Neutrophil (primary cell): ENCODE data around the gene CSN1S1.

ENCODE experiments used
- H3K27ac ChIP-seq: fragments of 200-600 bp; sonication (generic); 2 replicates; pipeline ENCODE4 v1.5.1; 2016; ENCODE audit warnings: mild to moderate bottlenecking, moderate library complexity
- H3K27me3 ChIP-seq: fragments of 200-600 bp; sonication (generic); 2 replicates; pipeline ENCODE4 v1.6.0; 2016; ENCODE audit warnings: mild to moderate bottlenecking
- H3K36me3 ChIP-seq: fragments of 200-600 bp; sonication (generic); 2 replicates; pipeline ENCODE4 v1.5.1; 2017
- H3K4me1 ChIP-seq, 2 experiments: fragments of 200-600 bp in 1 of 2; sonication (generic) in 1 of 2; 1 replicate in 1 of 2; 2 replicates in 1 of 2; pipeline versions ENCODE4 v1.5.1 to v1.6.1; 2013 to 2016; ENCODE audit warnings: low read depth in 1 of 2, low read length in 1 of 2, mild to moderate bottlenecking in 1 of 2, moderate library complexity in 1 of 2; ENCODE audit not compliant: control insufficient read depth in 1 of 2, insufficient read depth in 1 of 2
- H3K4me3 ChIP-seq, 2 experiments: fragments of 200-600 bp in 1 of 2; sonication (generic) in 1 of 2; 1 replicate in 1 of 2; 2 replicates in 1 of 2; pipeline ENCODE4 v1.5.1; 2013 to 2016; ENCODE audit warnings: low read depth in 1 of 2, low read length in 1 of 2, mild to moderate bottlenecking in 1 of 2, moderate library complexity in 1 of 2
- H3K9me3 ChIP-seq: fragments of 200-600 bp; sonication (generic); 2 replicates; pipeline ENCODE4 v1.5.1; 2016
- TF ChIP-seq, protein P1 (sequence below): fragments of 200-600 bp; sonication (generic); IDR thresholded peaks from 2 replicates; pipeline ENCODE4 v1.5.1; 2016; ENCODE audit warnings: antibody characterized with exemption

Gene CSN1S1

DNA sequence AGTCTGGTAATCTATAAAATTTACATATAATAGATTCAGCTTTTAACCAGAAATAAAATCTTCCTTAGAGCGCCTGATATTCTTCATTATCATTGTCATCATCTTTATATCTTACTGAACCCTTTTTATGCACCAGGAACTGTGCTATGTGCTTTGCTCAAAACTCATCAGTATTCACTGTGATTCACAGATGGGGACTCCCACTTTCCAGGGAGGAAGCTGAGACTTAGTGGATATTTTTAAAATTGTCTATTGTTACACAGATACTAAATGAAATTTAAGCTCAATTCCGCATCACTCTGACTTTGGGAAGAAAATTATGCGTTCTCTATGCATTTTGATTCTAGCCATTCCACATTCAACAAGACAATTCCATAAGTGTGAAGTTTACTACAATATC is 36.1 kb upstream of the CSN1S1 start:
- Histone ChIP-seq H3K36me3 (no peaks in the 10 kb centered on the region), H3K4me3 (no peak overlapping the region), H3K4me1 (no peaks in the 10 kb centered on the region), H3K9me3 (no peaks in the 10 kb centered on the region), H3K27me3 (peaks cover 16% of the 10 kb centered on the region), H3K27ac (no peak overlapping the region)
- TF ChIP-seq, protein P1, sequence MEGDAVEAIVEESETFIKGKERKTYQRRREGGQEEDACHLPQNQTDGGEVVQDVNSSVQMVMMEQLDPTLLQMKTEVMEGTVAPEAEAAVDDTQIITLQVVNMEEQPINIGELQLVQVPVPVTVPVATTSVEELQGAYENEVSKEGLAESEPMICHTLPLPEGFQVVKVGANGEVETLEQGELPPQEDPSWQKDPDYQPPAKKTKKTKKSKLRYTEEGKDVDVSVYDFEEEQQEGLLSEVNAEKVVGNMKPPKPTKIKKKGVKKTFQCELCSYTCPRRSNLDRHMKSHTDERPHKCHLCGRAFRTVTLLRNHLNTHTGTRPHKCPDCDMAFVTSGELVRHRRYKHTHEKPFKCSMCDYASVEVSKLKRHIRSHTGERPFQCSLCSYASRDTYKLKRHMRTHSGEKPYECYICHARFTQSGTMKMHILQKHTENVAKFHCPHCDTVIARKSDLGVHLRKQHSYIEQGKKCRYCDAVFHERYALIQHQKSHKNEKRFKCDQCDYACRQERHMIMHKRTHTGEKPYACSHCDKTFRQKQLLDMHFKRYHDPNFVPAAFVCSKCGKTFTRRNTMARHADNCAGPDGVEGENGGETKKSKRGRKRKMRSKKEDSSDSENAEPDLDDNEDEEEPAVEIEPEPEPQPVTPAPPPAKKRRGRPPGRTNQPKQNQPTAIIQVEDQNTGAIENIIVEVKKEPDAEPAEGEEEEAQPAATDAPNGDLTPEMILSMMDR: no peak

DNA sequence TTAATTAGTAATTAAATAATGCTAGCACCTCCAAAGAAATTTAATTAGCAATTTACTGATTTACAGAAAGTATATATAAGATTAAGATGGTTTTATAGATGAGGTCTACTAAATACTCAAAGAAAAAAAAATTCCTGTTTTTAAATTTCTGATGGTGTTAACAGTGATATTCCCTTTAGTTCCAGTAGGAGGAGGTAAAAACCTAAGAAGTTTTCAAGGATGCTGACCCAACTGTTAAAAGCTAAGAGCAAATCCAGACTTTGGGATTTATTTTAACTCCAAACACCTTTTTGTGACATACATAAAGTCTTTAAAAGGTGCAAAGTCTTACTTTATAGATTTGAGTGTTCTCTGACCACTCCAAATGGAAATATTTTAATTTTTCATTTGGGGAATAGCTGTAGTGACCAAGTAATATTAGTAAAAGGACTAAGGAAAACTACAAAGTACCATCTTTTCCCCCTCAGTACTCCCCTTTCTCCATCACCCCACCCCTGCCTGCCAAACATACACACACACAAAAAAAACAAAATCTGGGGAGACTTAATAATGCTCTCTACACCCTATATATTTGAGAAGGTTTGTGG is 34.2 kb upstream of the CSN1S1 start:
- Histone ChIP-seq H3K36me3 (no peaks in the 10 kb centered on the region), H3K9me3 (no peaks in the 10 kb centered on the region), H3K27ac (no peak overlapping the region), H3K4me3 (no peak overlapping the region), H3K4me1 (no peaks in the 10 kb centered on the region), H3K27me3 (peaks cover 16% of the 10 kb centered on the region)
- TF ChIP-seq, protein P1: no peak

DNA sequence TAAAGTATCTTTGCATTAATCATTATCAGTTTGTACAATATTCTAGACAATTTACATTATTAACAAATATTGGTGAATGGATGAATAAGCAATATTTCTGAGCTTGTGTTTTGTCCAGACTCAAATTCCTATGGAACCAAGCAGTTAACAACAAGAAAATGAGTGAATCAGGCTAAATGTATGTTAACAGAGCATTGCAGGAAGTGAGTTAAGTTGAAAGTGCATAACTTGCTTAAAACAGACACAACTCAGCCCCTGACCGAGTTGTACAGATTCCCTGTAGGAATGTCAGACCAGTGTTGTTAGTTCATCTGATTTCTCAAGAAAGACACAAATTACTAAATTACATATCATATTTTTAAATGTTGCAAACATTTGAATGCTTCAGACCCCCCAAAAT is 23.7 kb upstream of the CSN1S1 start:
- no peak overlapping the region for H3K27ac ChIP-seq
- H3K4me1 ChIP-seq: no peaks in the 10 kb centered on the region
- H3K9me3 ChIP-seq: no peaks in the 10 kb centered on the region
- H3K36me3 ChIP-seq: no peaks in the 10 kb centered on the region
- H3K4me3 ChIP-seq: no peak overlapping the region
- H3K27me3 ChIP-seq: peaks cover 4% of the 10 kb centered on the region
- TF ChIP-seq, protein P1: no peak

DNA sequence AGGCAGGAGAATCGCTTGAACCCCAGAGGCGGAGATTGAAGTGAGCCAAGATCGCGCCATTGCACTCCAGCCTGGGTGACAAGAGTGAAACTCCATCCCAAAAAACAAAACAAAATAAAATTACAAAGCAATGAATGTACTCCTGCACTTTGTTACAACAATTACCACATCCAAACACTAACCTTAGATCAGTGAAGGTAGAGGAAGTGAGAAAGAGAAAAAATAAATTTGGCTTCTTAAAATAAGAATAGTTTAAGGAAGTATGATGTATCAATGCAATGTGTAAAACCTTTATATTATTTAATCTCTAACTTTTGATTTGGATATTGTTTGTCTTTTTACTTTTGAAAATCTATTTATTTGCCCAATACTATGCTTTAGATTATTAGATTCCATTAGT is 21.7 kb upstream of the CSN1S1 start:
- H3K27ac ChIP-seq: no peak overlapping the region
- H3K4me1 ChIP-seq: no peaks in the 10 kb centered on the region
- H3K36me3 ChIP-seq: no peaks in the 10 kb centered on the region
- no peaks in the 10 kb centered on the region for H3K9me3 ChIP-seq
- TF ChIP-seq, protein P1: no peak
- H3K4me3 ChIP-seq: no peak overlapping the region
- peaks cover 4% of the 10 kb centered on the region for H3K27me3 ChIP-seq

DNA sequence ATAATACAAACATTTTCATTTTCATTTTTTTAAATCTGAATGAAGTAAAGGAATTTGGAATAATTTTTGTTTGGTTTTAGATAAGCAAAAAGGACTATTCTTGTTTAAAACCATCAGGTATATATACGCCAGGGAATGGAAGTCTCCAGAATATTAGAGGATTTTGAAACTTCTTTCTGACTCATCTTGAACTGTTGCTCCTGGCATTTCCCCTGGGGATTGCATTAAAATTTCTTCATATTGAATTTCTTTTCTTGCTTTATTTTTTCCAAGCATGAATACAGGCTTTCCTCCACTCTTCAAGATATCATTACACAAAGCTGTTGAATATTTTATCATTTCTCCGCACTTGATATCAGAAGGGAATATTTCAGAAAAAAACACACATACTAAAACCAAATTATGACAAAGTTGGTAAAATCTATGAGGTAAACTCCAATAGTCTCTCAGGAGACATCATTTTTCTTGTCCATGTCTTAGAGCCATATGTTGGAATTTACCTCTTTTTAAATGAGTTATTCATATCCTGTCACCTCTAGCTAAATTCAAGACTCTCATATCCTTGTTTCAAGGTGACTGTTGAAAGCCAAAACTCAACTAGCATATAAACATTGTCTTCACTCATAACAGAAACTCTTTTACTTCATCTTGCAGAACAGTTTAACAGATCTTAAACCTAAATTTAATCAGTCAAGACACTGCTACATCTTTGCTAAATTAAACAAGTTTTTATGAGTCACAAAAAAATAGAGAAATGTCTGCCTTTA is 20.7 kb upstream of the CSN1S1 start:
- TF ChIP-seq, protein P1: no peak
- H3K4me1 ChIP-seq: no peaks in the 10 kb centered on the region
- H3K36me3 ChIP-seq: no peaks in the 10 kb centered on the region
- H3K4me3 ChIP-seq: no peak overlapping the region
- no peak overlapping the region for H3K27ac ChIP-seq
- H3K9me3 ChIP-seq: no peaks in the 10 kb centered on the region
- H3K27me3 ChIP-seq: peaks cover 4% of the 10 kb centered on the region
